ENCODE measurements around the gene CHRNG.

Gene CHRNG

DNA sequence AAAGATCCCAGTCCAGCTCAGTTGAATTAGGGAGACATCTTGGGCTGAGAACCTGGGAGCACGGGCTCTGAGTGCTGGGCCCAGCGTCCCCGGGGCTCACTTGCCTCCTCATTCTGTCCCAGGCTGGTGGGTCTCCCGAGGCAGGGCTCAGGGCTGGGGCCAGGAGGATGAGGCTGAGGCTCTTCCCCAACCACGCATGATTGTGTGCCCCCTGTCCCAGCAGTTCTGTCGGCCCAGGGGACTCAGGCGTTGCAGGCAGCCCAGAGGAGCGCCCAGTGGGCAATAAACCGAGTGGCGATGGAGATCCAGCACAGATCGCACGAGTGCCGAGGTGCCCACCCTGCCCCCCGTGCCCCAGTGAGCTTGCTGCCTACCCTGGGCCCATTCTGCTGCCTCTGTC lies 18.4 kb upstream of the CHRNG start:
- DNase-seq (ENCODE audit: low spot score): no peak
- no peak for ATAC-seq (ENCODE audit: low read depth)
- Histone ChIP-seq H3K27me3 (ENCODE audit: insufficient read depth, poor library complexity, severe bottlenecking) (peaks cover 35% of the 10 kb centered on the region), H3K4me3 (ENCODE audit: severe bottlenecking) (no peak overlapping the region), H3K4me1 (ENCODE audit: insufficient read depth, poor library complexity, severe bottlenecking) (no peaks in the 10 kb centered on the region), H3K9me3 (ENCODE audit: severe bottlenecking) (no peaks in the 10 kb centered on the region), H3K36me3 (ENCODE audit: low read depth) (no peaks in the 10 kb centered on the region), H3K27ac (ENCODE audit: poor library complexity, severe bottlenecking) (no peak overlapping the region)
- TF ChIP-seq, protein P1, sequence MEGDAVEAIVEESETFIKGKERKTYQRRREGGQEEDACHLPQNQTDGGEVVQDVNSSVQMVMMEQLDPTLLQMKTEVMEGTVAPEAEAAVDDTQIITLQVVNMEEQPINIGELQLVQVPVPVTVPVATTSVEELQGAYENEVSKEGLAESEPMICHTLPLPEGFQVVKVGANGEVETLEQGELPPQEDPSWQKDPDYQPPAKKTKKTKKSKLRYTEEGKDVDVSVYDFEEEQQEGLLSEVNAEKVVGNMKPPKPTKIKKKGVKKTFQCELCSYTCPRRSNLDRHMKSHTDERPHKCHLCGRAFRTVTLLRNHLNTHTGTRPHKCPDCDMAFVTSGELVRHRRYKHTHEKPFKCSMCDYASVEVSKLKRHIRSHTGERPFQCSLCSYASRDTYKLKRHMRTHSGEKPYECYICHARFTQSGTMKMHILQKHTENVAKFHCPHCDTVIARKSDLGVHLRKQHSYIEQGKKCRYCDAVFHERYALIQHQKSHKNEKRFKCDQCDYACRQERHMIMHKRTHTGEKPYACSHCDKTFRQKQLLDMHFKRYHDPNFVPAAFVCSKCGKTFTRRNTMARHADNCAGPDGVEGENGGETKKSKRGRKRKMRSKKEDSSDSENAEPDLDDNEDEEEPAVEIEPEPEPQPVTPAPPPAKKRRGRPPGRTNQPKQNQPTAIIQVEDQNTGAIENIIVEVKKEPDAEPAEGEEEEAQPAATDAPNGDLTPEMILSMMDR (IDR thresholded peaks at IDR 0.05; ENCODE audit: poor library complexity, severe bottlenecking): no peak

DNA sequence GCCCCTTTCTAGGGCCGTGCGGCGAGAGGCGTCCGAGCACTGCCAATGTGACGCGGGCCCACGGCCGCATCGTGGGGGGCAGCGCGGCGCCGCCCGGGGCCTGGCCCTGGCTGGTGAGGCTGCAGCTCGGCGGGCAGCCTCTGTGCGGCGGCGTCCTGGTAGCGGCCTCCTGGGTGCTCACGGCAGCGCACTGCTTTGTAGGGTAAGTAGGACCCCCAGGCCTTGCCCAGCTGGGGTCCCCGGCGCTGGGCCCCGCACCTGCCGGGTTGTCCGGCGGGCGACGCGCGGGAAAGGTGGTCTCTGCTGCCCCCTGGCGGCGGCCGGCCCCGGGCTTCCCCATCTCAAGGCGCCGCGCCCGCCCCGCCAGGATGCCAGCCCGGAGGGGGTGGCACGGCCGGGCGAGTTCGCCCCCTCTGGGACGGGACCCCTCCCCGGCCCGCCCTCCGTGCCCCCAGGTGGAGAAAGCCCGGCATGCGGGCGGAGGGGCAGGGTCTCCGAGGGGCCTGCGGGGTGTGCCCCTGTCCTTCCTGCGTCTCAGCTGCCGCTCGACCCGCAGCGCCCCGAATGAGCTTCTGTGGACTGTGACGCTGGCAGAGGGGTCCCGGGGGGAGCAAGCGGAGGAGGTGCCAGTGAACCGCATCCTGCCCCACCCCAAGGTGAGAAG lies 17.4 kb upstream of the CHRNG start:
- H3K36me3 ChIP-seq (ENCODE audit: low read depth): no peaks in the 10 kb centered on the region
- H3K9me3 ChIP-seq (ENCODE audit: severe bottlenecking): no peaks in the 10 kb centered on the region
- ATAC-seq (ENCODE audit: low read depth) (peak; percentile 51), DNase-seq (ENCODE audit: low spot score) (no peak)
- TF ChIP-seq, protein P1 (IDR thresholded peaks at IDR 0.05; ENCODE audit: poor library complexity, severe bottlenecking): peak; percentile 89
- peaks cover 35% of the 10 kb centered on the region for H3K27me3 ChIP-seq (ENCODE audit: insufficient read depth, poor library complexity, severe bottlenecking)
- no peak overlapping the region for H3K27ac ChIP-seq (ENCODE audit: poor library complexity, severe bottlenecking)
- no peaks in the 10 kb centered on the region for H3K4me1 ChIP-seq (ENCODE audit: insufficient read depth, poor library complexity, severe bottlenecking)
- no peak overlapping the region for H3K4me3 ChIP-seq (ENCODE audit: severe bottlenecking)

DNA sequence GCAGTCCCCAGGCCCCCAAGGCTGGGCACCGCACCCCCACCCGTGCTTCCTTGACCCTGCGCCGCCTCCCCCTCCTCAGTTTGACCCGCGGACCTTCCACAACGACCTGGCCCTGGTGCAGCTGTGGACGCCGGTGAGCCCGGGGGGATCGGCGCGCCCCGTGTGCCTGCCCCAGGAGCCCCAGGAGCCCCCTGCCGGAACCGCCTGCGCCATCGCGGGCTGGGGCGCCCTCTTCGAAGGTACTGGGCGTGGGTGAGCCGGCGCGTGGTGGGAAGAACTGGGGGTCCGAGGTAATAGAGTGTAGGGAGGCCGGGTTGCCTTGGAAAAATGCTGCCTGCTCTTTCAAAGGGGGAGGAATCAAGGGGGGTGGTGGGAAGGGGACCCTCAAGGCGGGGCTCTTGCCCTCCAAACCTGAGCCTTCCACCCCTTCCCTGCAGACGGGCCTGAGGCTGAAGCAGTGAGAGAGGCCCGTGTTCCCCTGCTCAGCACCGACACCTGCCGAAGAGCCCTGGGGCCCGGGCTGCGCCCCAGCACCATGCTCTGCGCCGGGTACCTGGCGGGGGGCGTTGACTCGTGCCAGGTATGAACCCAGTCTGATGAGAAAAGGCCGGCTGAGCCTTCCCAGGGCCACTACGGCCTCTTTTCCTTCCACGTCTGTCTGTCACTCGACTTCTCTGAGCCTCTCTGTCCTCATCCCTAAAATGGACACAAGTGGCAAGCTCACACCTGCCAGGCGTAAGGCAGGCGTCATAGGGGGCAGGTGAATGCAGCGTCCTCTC lies 16.7 kb upstream of the CHRNG start:
- no peaks in the 10 kb centered on the region for H3K9me3 ChIP-seq (ENCODE audit: severe bottlenecking)
- peak; percentile 26; the same call in 2 of the 3 replicates for ATAC-seq (ENCODE audit: low read depth)
- H3K4me1 ChIP-seq (ENCODE audit: insufficient read depth, poor library complexity, severe bottlenecking): no peaks in the 10 kb centered on the region
- H3K27ac ChIP-seq (ENCODE audit: poor library complexity, severe bottlenecking): no peak overlapping the region
- H3K4me3 ChIP-seq (ENCODE audit: severe bottlenecking): no peak overlapping the region
- H3K27me3 ChIP-seq (ENCODE audit: insufficient read depth, poor library complexity, severe bottlenecking): peaks cover 35% of the 10 kb centered on the region
- H3K36me3 ChIP-seq (ENCODE audit: low read depth): no peaks in the 10 kb centered on the region
- TF ChIP-seq, protein P1 (IDR thresholded peaks at IDR 0.05; ENCODE audit: poor library complexity, severe bottlenecking): no peak
- DNase-seq (ENCODE audit: low spot score): no peak

DNA sequence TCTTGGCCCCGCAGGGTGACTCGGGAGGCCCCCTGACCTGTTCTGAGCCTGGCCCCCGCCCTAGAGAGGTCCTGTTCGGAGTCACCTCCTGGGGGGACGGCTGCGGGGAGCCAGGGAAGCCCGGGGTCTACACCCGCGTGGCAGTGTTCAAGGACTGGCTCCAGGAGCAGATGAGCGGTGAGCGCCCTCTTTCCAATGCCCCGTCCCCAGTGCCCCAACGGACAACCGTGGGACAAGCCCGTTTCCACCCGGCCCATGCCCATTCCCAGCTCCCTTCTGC lies 16.1 kb upstream of the CHRNG start:
- H3K9me3 ChIP-seq (ENCODE audit: severe bottlenecking): no peaks in the 10 kb centered on the region
- no peak overlapping the region for H3K27ac ChIP-seq (ENCODE audit: poor library complexity, severe bottlenecking)
- H3K36me3 ChIP-seq (ENCODE audit: low read depth): no peaks in the 10 kb centered on the region
- ATAC-seq (ENCODE audit: low read depth) (no peak), DNase-seq (ENCODE audit: low spot score) (no peak)
- TF ChIP-seq, protein P1 (IDR thresholded peaks at IDR 0.05; ENCODE audit: poor library complexity, severe bottlenecking): no peak
- no peaks in the 10 kb centered on the region for H3K4me1 ChIP-seq (ENCODE audit: insufficient read depth, poor library complexity, severe bottlenecking)
- peaks cover 35% of the 10 kb centered on the region for H3K27me3 ChIP-seq (ENCODE audit: insufficient read depth, poor library complexity, severe bottlenecking)
- no peak overlapping the region for H3K4me3 ChIP-seq (ENCODE audit: severe bottlenecking)
